ENCODE measurements around the gene PPM1N. TPM values are rescaled to one million over a fixed set of nuclear protein-coding genes. Genes with fewer than 3 reads are reported as not detected.

The PPM1N gene
- total RNA-seq (1 to 10 TPM in 1 of 2 donors, under 1 TPM in 1; 0.79 to 1.5 TPM), polyA plus RNA-seq (ENCODE audit: insufficient read length in 2 of 2) (1 to 10 TPM; 1.8 to 2.1 TPM)
- long read RNA-seq, donor 1, partial matches to known transcripts, result 28 of 44 reads
- long read RNA-seq, donor 1, other reads (novel, unspliced or antisense), result 16 of 44 reads
- long read RNA-seq, donor 2, result 0 reads
- long read RNA-seq, donor 3, partial matches to known transcripts, result 0 of 1 reads
- long read RNA-seq, donor 3, other reads (novel, unspliced or antisense), result 0 of 1 reads
- long read RNA-seq, donor 4, result 0 reads

GRCh38 chr19:45498411-45499195 lies at the start of gene PPM1N:
TSS of gene PPM1N (plus strand) at chr19:45498443. CDS start at chr19:45498473, 30 bp downstream.
- WGBS (ENCODE audit: insufficient coverage), result under 1% methylated on average over 87 of the region's 89 CpGs
- peaks cover 33% of the 10 kb centered on the region for H3K4me1 ChIP-seq (ENCODE audit: control insufficient read depth, insufficient read depth, low read length)
- peak in 1 of 6 donors; percentile 17 for DNase-seq (ENCODE audit: low read depth in 4 of 6, low spot score in 6 of 6)
- peak within 1 kb of the TSS; percentile 33 for H3K27ac ChIP-seq (ENCODE audit: low read depth, low read length)
- H3K36me3 ChIP-seq (ENCODE audit: control insufficient read depth, insufficient read depth, low read length), result peaks cover 10% of the 10 kb centered on the region
- H3K4me3 ChIP-seq (ENCODE audit: low read depth, low read length), result peak within 1 kb of the TSS; percentile 43
- peaks cover 38% of the 10 kb centered on the region for H3K27me3 ChIP-seq (ENCODE audit: control insufficient read depth, insufficient read depth, low read length)
- no peaks in the 10 kb centered on the region for H3K9me3 ChIP-seq (ENCODE audit: control insufficient read depth, insufficient read depth, low read length)

- DNase-seq (ENCODE audit: low read depth in 4 of 6, low spot score in 6 of 6), result peak in 1 of 6 donors; percentile 31
- peaks cover 20% of the 10 kb centered on the region for H3K4me1 ChIP-seq (ENCODE audit: control insufficient read depth, insufficient read depth, low read length)
- no peaks in the 10 kb centered on the region for H3K9me3 ChIP-seq (ENCODE audit: control insufficient read depth, insufficient read depth, low read length)
- peak overlapping the region; percentile 47 for H3K27ac ChIP-seq (ENCODE audit: low read depth, low read length)
- 96% methylated on average over 3 of the region's 7 CpGs for WGBS (ENCODE audit: insufficient coverage)
- H3K36me3 ChIP-seq (ENCODE audit: control insufficient read depth, insufficient read depth, low read length), result no peaks in the 10 kb centered on the region
- H3K4me3 ChIP-seq (ENCODE audit: low read depth, low read length), result no peak overlapping the region
- H3K27me3 ChIP-seq (ENCODE audit: control insufficient read depth, insufficient read depth, low read length), result no peaks in the 10 kb centered on the region
Observed at GRCh38 chr19:45448887-45449299, 49.4 kb upstream of the PPM1N start.

- no peaks in the 10 kb centered on the region for H3K9me3 ChIP-seq (ENCODE audit: control insufficient read depth, insufficient read depth, low read length)
- DNase-seq (ENCODE audit: low read depth in 4 of 6, low spot score in 6 of 6), result no peak
- 36% methylated on average over 3 of the region's 5 CpGs for WGBS (ENCODE audit: insufficient coverage)
Observed at GRCh38 chr19:45450012-45450333, 48.3 kb upstream of the PPM1N start.

GRCh38 chr19:45451131-45451849 lies 47.0 kb upstream of the PPM1N start:
- peak overlapping the region; percentile 79 for H3K27ac ChIP-seq (ENCODE audit: low read depth, low read length)

More at GRCh38 chr19:45450012-45450333, 48.3 kb upstream of the PPM1N start:
- peak overlapping the region; percentile 59 for H3K4me3 ChIP-seq (ENCODE audit: low read depth, low read length)
- H3K36me3 ChIP-seq (ENCODE audit: control insufficient read depth, insufficient read depth, low read length), result no peaks in the 10 kb centered on the region
- peaks cover 11% of the 10 kb centered on the region for H3K4me1 ChIP-seq (ENCODE audit: control insufficient read depth, insufficient read depth, low read length)
- H3K27ac ChIP-seq (ENCODE audit: low read depth, low read length), result peak overlapping the region; percentile 71
- no peaks in the 10 kb centered on the region for H3K27me3 ChIP-seq (ENCODE audit: control insufficient read depth, insufficient read depth, low read length)

GRCh38 chr19:45451850-45452387 lies 46.3 kb upstream of the PPM1N start:
- H3K4me3 ChIP-seq (ENCODE audit: low read depth, low read length), result no peak overlapping the region
- H3K27ac ChIP-seq (ENCODE audit: low read depth, low read length), result no peak overlapping the region
- peaks cover 5% of the 10 kb centered on the region for H3K27me3 ChIP-seq (ENCODE audit: control insufficient read depth, insufficient read depth, low read length)
- no peaks in the 10 kb centered on the region for H3K36me3 ChIP-seq (ENCODE audit: control insufficient read depth, insufficient read depth, low read length)
- no peaks in the 10 kb centered on the region for H3K9me3 ChIP-seq (ENCODE audit: control insufficient read depth, insufficient read depth, low read length)
- no peak for DNase-seq (ENCODE audit: low read depth in 4 of 6, low spot score in 6 of 6)
- 54% methylated on average over 4 of the region's 12 CpGs for WGBS (ENCODE audit: insufficient coverage)
- H3K4me1 ChIP-seq (ENCODE audit: control insufficient read depth, insufficient read depth, low read length), result peaks cover 23% of the 10 kb centered on the region

More at GRCh38 chr19:45451131-45451849, 47.0 kb upstream of the PPM1N start:
- no peaks in the 10 kb centered on the region for H3K9me3 ChIP-seq (ENCODE audit: control insufficient read depth, insufficient read depth, low read length)
- 6% methylated on average over 26 of the region's 28 CpGs for WGBS (ENCODE audit: insufficient coverage)
- peaks cover 5% of the 10 kb centered on the region for H3K27me3 ChIP-seq (ENCODE audit: control insufficient read depth, insufficient read depth, low read length)
- peak in 2 of 6 donors; percentile 44 to 60 for DNase-seq (ENCODE audit: low read depth in 4 of 6, low spot score in 6 of 6)
- H3K36me3 ChIP-seq (ENCODE audit: control insufficient read depth, insufficient read depth, low read length), result no peaks in the 10 kb centered on the region
- peaks cover 22% of the 10 kb centered on the region for H3K4me1 ChIP-seq (ENCODE audit: control insufficient read depth, insufficient read depth, low read length)
- peak overlapping the region; percentile 42 for H3K4me3 ChIP-seq (ENCODE audit: low read depth, low read length)

GRCh38 chr19:45455707-45456499 lies 42.3 kb upstream of the PPM1N start:
- no peaks in the 10 kb centered on the region for H3K36me3 ChIP-seq (ENCODE audit: control insufficient read depth, insufficient read depth, low read length)
- no peaks in the 10 kb centered on the region for H3K9me3 ChIP-seq (ENCODE audit: control insufficient read depth, insufficient read depth, low read length)
- peaks cover 5% of the 10 kb centered on the region for H3K27me3 ChIP-seq (ENCODE audit: control insufficient read depth, insufficient read depth, low read length)
- DNase-seq (ENCODE audit: low read depth in 4 of 6, low spot score in 6 of 6), result peak in 2 of 6 donors; percentile 14 to 81
- peak overlapping the region; percentile 76 for H3K27ac ChIP-seq (ENCODE audit: low read depth, low read length)
- H3K4me1 ChIP-seq (ENCODE audit: control insufficient read depth, insufficient read depth, low read length), result peaks cover 18% of the 10 kb centered on the region
- no peak overlapping the region for H3K4me3 ChIP-seq (ENCODE audit: low read depth, low read length)
- 11% methylated on average over 19 of the region's 27 CpGs for WGBS (ENCODE audit: insufficient coverage)

GRCh38 chr19:45456500-45456815 lies 41.8 kb upstream of the PPM1N start:
- no peak overlapping the region for H3K27ac ChIP-seq (ENCODE audit: low read depth, low read length)
- no peak for DNase-seq (ENCODE audit: low read depth in 4 of 6, low spot score in 6 of 6)
- no peaks in the 10 kb centered on the region for H3K36me3 ChIP-seq (ENCODE audit: control insufficient read depth, insufficient read depth, low read length)
- no CpG with 5 or more reads among the region's 2 CpGs for WGBS (ENCODE audit: insufficient coverage)
- H3K4me3 ChIP-seq (ENCODE audit: low read depth, low read length), result no peak overlapping the region
- no peaks in the 10 kb centered on the region for H3K9me3 ChIP-seq (ENCODE audit: control insufficient read depth, insufficient read depth, low read length)
- H3K27me3 ChIP-seq (ENCODE audit: control insufficient read depth, insufficient read depth, low read length), result peaks cover 5% of the 10 kb centered on the region
- peaks cover 13% of the 10 kb centered on the region for H3K4me1 ChIP-seq (ENCODE audit: control insufficient read depth, insufficient read depth, low read length)

- Histone ChIP-seq H3K27me3 (ENCODE audit: control insufficient read depth, insufficient read depth, low read length) (peaks cover 5% of the 10 kb centered on the region), H3K4me3 (ENCODE audit: low read depth, low read length) (no peak overlapping the region)
- DNase-seq (ENCODE audit: low read depth in 4 of 6, low spot score in 6 of 6), result no peak
Observed at GRCh38 chr19:45457776-45458175, 40.5 kb upstream of the PPM1N start.

GRCh38 chr19:45460807-45461347 lies 37.4 kb upstream of the PPM1N start:
- DNase-seq (ENCODE audit: low read depth in 4 of 6, low spot score in 6 of 6), result no peak
- 54% methylated on average over 8 of the region's 8 CpGs for whole genome bisulfite sequencing (ENCODE audit: insufficient coverage)
- Histone ChIP-seq H3K36me3 (ENCODE audit: control insufficient read depth, insufficient read depth, low read length) (no peaks in the 10 kb centered on the region), H3K27me3 (ENCODE audit: control insufficient read depth, insufficient read depth, low read length) (peaks cover 7% of the 10 kb centered on the region), H3K27ac (ENCODE audit: low read depth, low read length) (no peak overlapping the region), H3K4me1 (ENCODE audit: control insufficient read depth, insufficient read depth, low read length) (peaks cover 5% of the 10 kb centered on the region), H3K4me3 (ENCODE audit: low read depth, low read length) (no peak overlapping the region), H3K9me3 (ENCODE audit: control insufficient read depth, insufficient read depth, low read length) (no peaks in the 10 kb centered on the region)

More at GRCh38 chr19:45457776-45458175, 40.5 kb upstream of the PPM1N start:
- Histone ChIP-seq H3K9me3 (ENCODE audit: control insufficient read depth, insufficient read depth, low read length) (no peaks in the 10 kb centered on the region), H3K27ac (ENCODE audit: low read depth, low read length) (no peak overlapping the region), H3K36me3 (ENCODE audit: control insufficient read depth, insufficient read depth, low read length) (no peaks in the 10 kb centered on the region), H3K4me1 (ENCODE audit: control insufficient read depth, insufficient read depth, low read length) (peaks cover 13% of the 10 kb centered on the region)
